ENCODE measurements around the gene BCAT1.

GRCh38 chr12:24764712-24765111, 184.2 kb downstream of the BCAT1 start:
- TF ChIP-seq, protein P1, sequence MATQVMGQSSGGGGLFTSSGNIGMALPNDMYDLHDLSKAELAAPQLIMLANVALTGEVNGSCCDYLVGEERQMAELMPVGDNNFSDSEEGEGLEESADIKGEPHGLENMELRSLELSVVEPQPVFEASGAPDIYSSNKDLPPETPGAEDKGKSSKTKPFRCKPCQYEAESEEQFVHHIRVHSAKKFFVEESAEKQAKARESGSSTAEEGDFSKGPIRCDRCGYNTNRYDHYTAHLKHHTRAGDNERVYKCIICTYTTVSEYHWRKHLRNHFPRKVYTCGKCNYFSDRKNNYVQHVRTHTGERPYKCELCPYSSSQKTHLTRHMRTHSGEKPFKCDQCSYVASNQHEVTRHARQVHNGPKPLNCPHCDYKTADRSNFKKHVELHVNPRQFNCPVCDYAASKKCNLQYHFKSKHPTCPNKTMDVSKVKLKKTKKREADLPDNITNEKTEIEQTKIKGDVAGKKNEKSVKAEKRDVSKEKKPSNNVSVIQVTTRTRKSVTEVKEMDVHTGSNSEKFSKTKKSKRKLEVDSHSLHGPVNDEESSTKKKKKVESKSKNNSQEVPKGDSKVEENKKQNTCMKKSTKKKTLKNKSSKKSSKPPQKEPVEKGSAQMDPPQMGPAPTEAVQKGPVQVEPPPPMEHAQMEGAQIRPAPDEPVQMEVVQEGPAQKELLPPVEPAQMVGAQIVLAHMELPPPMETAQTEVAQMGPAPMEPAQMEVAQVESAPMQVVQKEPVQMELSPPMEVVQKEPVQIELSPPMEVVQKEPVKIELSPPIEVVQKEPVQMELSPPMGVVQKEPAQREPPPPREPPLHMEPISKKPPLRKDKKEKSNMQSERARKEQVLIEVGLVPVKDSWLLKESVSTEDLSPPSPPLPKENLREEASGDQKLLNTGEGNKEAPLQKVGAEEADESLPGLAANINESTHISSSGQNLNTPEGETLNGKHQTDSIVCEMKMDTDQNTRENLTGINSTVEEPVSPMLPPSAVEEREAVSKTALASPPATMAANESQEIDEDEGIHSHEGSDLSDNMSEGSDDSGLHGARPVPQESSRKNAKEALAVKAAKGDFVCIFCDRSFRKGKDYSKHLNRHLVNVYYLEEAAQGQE (IDR thresholded peaks at IDR 0.05; ENCODE audit: insufficient read depth in 1 of 2, low read depth in 2 of 2, low read length in 1 of 2), result no peak
- no peak for TF ChIP-seq CTCF (IDR thresholded peaks at IDR 0.05)
